HUES6 (cell line): Measurements from ENCODE around the gene DNAI1.

Experiments used
- H3K27ac ChIP-seq: 2 replicates; pipeline ENCODE4 v1.7.0; 2013; ENCODE audit warnings: low read depth, mild to moderate bottlenecking, low read length, inconsistent platforms
- H3K27me3 ChIP-seq: 2 replicates; pipeline ENCODE4 v1.6.1; 2013; ENCODE audit warnings: low read length; ENCODE audit not compliant: control insufficient read depth, insufficient read depth
- H3K36me3 ChIP-seq: 2 replicates; pipeline ENCODE4 v1.6.1; 2013; ENCODE audit warnings: low read length; ENCODE audit not compliant: control insufficient read depth, insufficient read depth
- H3K4me1 ChIP-seq: 2 replicates; pipeline ENCODE4 v1.6.1; 2013; ENCODE audit warnings: low read length; ENCODE audit not compliant: control insufficient read depth, insufficient read depth
- H3K4me3 ChIP-seq: 2 replicates; pipeline ENCODE4 v1.5.1; 2013; ENCODE audit warnings: low read depth, low read length
- H3K9ac ChIP-seq: one replicate; pipeline ENCODE4 v1.6.1; 2013; ENCODE audit warnings: mild to moderate bottlenecking, low read length
- H3K9me3 ChIP-seq: 2 replicates; pipeline ENCODE4 v1.6.1; 2013; ENCODE audit warnings: low read depth, low read length; ENCODE audit not compliant: control insufficient read depth, insufficient read depth

The DNAI1 gene

GRCh38 chr9:34553511-34554021 lies 95.0 kb downstream of the DNAI1 start:
- peaks cover 26% of the 10 kb centered on the region for H3K4me1 ChIP-seq
- no peak overlapping the region for H3K9ac ChIP-seq
- H3K9me3 ChIP-seq: no peaks in the 10 kb centered on the region
- H3K36me3 ChIP-seq: no peaks in the 10 kb centered on the region
- no peak overlapping the region for H3K27ac ChIP-seq
- no peak overlapping the region for H3K4me3 ChIP-seq
- H3K27me3 ChIP-seq: no peaks in the 10 kb centered on the region

- no peak overlapping the region for H3K27ac ChIP-seq
- no peaks in the 10 kb centered on the region for H3K27me3 ChIP-seq
- no peak overlapping the region for H3K4me3 ChIP-seq
- no peaks in the 10 kb centered on the region for H3K9me3 ChIP-seq
- no peaks in the 10 kb centered on the region for H3K36me3 ChIP-seq
- no peak overlapping the region for H3K9ac ChIP-seq
- H3K4me1 ChIP-seq: peaks cover 34% of the 10 kb centered on the region
Observed at GRCh38 chr9:34554211-34555001, 95.8 kb downstream of the DNAI1 start.

- Histone ChIP-seq H3K4me1 (peaks cover 37% of the 10 kb centered on the region), H3K9ac (no peak overlapping the region), H3K4me3 (no peak overlapping the region), H3K36me3 (no peaks in the 10 kb centered on the region), H3K9me3 (no peaks in the 10 kb centered on the region), H3K27me3 (no peaks in the 10 kb centered on the region), H3K27ac (no peak overlapping the region)
Observed at GRCh38 chr9:34555002-34555348, 96.4 kb downstream of the DNAI1 start.

GRCh38 chr9:34555500-34555899 lies 96.9 kb downstream of the DNAI1 start:
- H3K36me3 ChIP-seq: no peaks in the 10 kb centered on the region
- H3K4me3 ChIP-seq: no peak overlapping the region
- no peaks in the 10 kb centered on the region for H3K27me3 ChIP-seq
- H3K9ac ChIP-seq: no peak overlapping the region
- H3K27ac ChIP-seq: no peak overlapping the region
- H3K4me1 ChIP-seq: peaks cover 43% of the 10 kb centered on the region
- H3K9me3 ChIP-seq: no peaks in the 10 kb centered on the region

- no peak overlapping the region for H3K27ac ChIP-seq
- no peaks in the 10 kb centered on the region for H3K9me3 ChIP-seq
- H3K27me3 ChIP-seq: no peaks in the 10 kb centered on the region
- no peaks in the 10 kb centered on the region for H3K36me3 ChIP-seq
- H3K9ac ChIP-seq: no peak overlapping the region
- peaks cover 43% of the 10 kb centered on the region for H3K4me1 ChIP-seq
- no peak overlapping the region for H3K4me3 ChIP-seq
Observed at GRCh38 chr9:34555936-34556525, 97.4 kb downstream of the DNAI1 start.

GRCh38 chr9:34556949-34557348 lies 98.3 kb downstream of the DNAI1 start:
- Histone ChIP-seq H3K27ac (no peak overlapping the region), H3K4me3 (no peak overlapping the region), H3K4me1 (peaks cover 43% of the 10 kb centered on the region), H3K36me3 (no peaks in the 10 kb centered on the region), H3K9me3 (no peaks in the 10 kb centered on the region), H3K27me3 (no peaks in the 10 kb centered on the region), H3K9ac (no peak overlapping the region)

GRCh38 chr9:34557426-34558321 lies 99.1 kb downstream of the DNAI1 start:
- Histone ChIP-seq H3K4me1 (peaks cover 43% of the 10 kb centered on the region), H3K4me3 (no peak overlapping the region), H3K27me3 (no peaks in the 10 kb centered on the region), H3K9ac (no peak overlapping the region), H3K27ac (no peak overlapping the region), H3K36me3 (no peaks in the 10 kb centered on the region), H3K9me3 (no peaks in the 10 kb centered on the region)

- no peak overlapping the region for H3K9ac ChIP-seq
- no peaks in the 10 kb centered on the region for H3K9me3 ChIP-seq
- no peak overlapping the region for H3K4me3 ChIP-seq
- peaks cover 42% of the 10 kb centered on the region for H3K4me1 ChIP-seq
- H3K36me3 ChIP-seq: no peaks in the 10 kb centered on the region
- no peak overlapping the region for H3K27ac ChIP-seq
- H3K27me3 ChIP-seq: 0 out of 2 replicates have a peak, but pooled peaks cover 2% of the 10 kb centered on the region
Observed at GRCh38 chr9:34558364-34558763, 99.8 kb downstream of the DNAI1 start.

GRCh38 chr9:34558919-34559623 lies 100.5 kb downstream of the DNAI1 start:
- H3K27ac ChIP-seq: no peak overlapping the region
- H3K4me3 ChIP-seq: no peak overlapping the region
- peaks cover 7% of the 10 kb centered on the region; the same call in 1 of the 2 replicates for H3K27me3 ChIP-seq
- H3K9ac ChIP-seq: no peak overlapping the region
- peaks cover 37% of the 10 kb centered on the region for H3K4me1 ChIP-seq
- no peaks in the 10 kb centered on the region for H3K9me3 ChIP-seq
- H3K36me3 ChIP-seq: no peaks in the 10 kb centered on the region

- Histone ChIP-seq H3K36me3 (no peaks in the 10 kb centered on the region), H3K27me3 (peaks cover 7% of the 10 kb centered on the region; the same call in 1 of the 2 replicates), H3K9me3 (no peaks in the 10 kb centered on the region), H3K4me3 (no peak overlapping the region), H3K4me1 (peaks cover 29% of the 10 kb centered on the region), H3K27ac (no peak overlapping the region), H3K9ac (no peak overlapping the region)
Observed at GRCh38 chr9:34559624-34560455, 101.2 kb downstream of the DNAI1 start.
